Measurements from ENCODE around the gene FAM117B. TPM values are rescaled to one million over a fixed set of nuclear protein-coding genes. Genes with fewer than 3 reads are reported as not detected.
"Not testable (repeated sequence)": the region's sequence is repeated elsewhere in the genome, so short reads cannot be mapped to it uniquely, and the experiment has no call there.

The FAM117B gene
- total RNA-seq, 8 experiments from 2014 or later: 1.7 to 22.0 (median 14.2) TPM

DNA sequence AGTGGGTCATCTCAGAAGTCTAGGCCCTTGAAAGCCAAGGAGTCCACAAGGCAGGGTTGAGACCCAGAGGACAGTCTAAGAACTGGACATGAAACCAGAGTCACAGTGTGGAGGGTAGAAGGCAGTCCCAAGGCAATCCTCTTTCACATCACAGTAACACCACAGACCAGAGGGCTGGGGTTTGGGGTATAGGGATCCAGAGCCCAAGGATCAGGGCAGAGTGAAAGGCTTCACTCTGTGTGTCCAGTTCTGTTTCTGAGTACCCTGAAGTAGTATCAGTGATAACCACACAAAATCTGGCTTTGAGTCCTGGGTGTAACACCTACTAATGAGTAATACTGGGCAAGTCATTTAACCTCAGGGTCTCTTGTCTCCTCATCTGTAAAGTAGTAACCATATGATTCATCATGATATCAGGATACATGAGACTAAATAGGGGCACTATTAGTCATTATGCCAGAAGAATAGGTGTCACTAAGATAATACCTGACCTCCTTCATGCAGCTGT is 145.8 kb downstream of the FAM117B start:
- H3K4me1 ChIP-seq (replicated peaks in 1 of 2): no peaks in the 10 kb centered on the region
- in situ Hi-C loops (cut with MboI; ENCODE audit: low pct_unique_long_range_greater_than_20kb in 2 of 9, low sequenced_read_pairs in 9 of 9, unreplicated experiment in 9 of 9): no loop called here
- ATAC-seq (replicated peaks in 6 of 8): peak in 3 of 8 experiments; percentile 37 to 94 (median 90)
- H3K4me3 ChIP-seq: no peak overlapping the region
- H3K27ac ChIP-seq: no peak overlapping the region

DNA sequence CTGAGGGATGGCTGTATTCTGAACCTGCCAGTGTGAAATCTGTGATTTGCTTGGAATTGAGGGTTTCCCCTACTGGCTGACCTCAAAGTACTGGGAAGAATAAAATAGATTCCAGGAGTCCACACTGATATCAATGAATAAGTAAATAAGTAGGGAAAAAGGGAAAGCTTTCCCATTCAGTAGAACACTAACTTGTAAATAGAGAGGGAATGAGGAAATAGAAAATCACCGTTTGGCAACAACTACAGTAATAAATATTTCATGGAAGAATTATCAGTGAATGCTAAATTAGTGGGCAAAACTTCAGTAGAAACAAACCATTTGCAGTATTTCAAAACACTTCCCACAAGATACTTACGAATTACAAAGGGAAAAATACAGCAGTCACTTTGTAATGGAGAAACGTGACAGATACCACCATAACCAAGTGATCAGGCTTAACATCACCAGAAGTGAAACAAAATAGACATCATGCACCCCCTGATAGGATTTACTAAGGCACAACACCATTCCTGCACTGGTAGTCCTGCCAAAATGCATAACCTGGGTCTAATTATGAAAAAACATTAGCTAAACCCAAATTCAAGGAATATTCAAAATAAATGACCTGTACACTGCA is 148.3 kb downstream of the FAM117B start:
- Histone ChIP-seq H3K4me1 (replicated peaks in 1 of 2) (no peaks in the 10 kb centered on the region), H3K4me3 (no peak overlapping the region), H3K27ac (no peak overlapping the region)
- WGBS, 10 experiments: 0 to 93% (median 82%) methylated on average over 2 to 3 of the region's 3 CpGs
- peak in 2 of 8 experiments; percentile 5 to 20 for ATAC-seq (replicated peaks in 6 of 8)
- in situ Hi-C loops (cut with MboI; ENCODE audit: low pct_unique_long_range_greater_than_20kb in 2 of 9, low sequenced_read_pairs in 9 of 9, unreplicated experiment in 9 of 9): no loop called here

- H3K4me3 ChIP-seq: no peak overlapping the region
- WGBS, 10 experiments: 80 to 100% (median 93%) methylated on average over 1 to 2 of the region's 2 CpGs; no CpG with 5 or more reads in 4 of the 10 experiments
- H3K4me1 ChIP-seq (replicated peaks in 1 of 2): no peaks in the 10 kb centered on the region
- in situ Hi-C loops (cut with MboI; ENCODE audit: low pct_unique_long_range_greater_than_20kb in 2 of 9, low sequenced_read_pairs in 9 of 9, unreplicated experiment in 9 of 9): no loop called here
- ATAC-seq (replicated peaks in 6 of 8): no peak
- H3K27ac ChIP-seq: no peak overlapping the region
Measured at GRCh38 chr2:202786842-202787241, 152.1 kb downstream of the FAM117B start.

GRCh38 chr2:202790676-202791075 is 155.9 kb downstream of the FAM117B start:
- WGBS, 10 experiments: 71 to 100% (median 88%) methylated on average over 1 to 2 of the region's 2 CpGs; no CpG with 5 or more reads in 3 of the 10 experiments
- H3K27ac ChIP-seq: no peak overlapping the region

GRCh38 chr2:202797944-202798343 is 163.2 kb downstream of the FAM117B start:
- in situ Hi-C loops (cut with MboI; ENCODE audit: low pct_unique_long_range_greater_than_20kb in 2 of 9, low sequenced_read_pairs in 9 of 9, unreplicated experiment in 9 of 9): no loop called here
- ATAC-seq (replicated peaks in 6 of 8): no peak
- Histone ChIP-seq H3K4me1 (replicated peaks in 1 of 2) (no peaks in the 10 kb centered on the region), H3K27ac (no peak overlapping the region), H3K4me3 (no peak overlapping the region)

More at GRCh38 chr2:202790676-202791075, 155.9 kb downstream of the FAM117B start:
- H3K4me1 ChIP-seq (replicated peaks in 1 of 2): no peaks in the 10 kb centered on the region
- H3K4me3 ChIP-seq: no peak overlapping the region
- ATAC-seq (replicated peaks in 6 of 8): no peak
- in situ Hi-C loops (cut with MboI; ENCODE audit: low pct_unique_long_range_greater_than_20kb in 2 of 9, low sequenced_read_pairs in 9 of 9, unreplicated experiment in 9 of 9): no loop called here

GRCh38 chr2:202805911-202806310 is 171.1 kb downstream of the FAM117B start:
- 33 to 96% (median 61%) methylated on average over 1 to 9 of the region's 9 CpGs for WGBS, 10 experiments
- peak in 2 of 8 experiments; percentile 28 to 29 for ATAC-seq (replicated peaks in 6 of 8)
- not testable (repeated sequence) for H3K4me1 ChIP-seq (replicated peaks in 1 of 2); H3K4me3 ChIP-seq; H3K27ac ChIP-seq
- in situ Hi-C loops (cut with MboI; ENCODE audit: low pct_unique_long_range_greater_than_20kb in 2 of 9, low sequenced_read_pairs in 9 of 9, unreplicated experiment in 9 of 9): loop anchor here in 1 of 9 experiments (25.0 kb wide), 1 partner anchor 219 kb away; no protein-coding TSS in a partner anchor

DNA sequence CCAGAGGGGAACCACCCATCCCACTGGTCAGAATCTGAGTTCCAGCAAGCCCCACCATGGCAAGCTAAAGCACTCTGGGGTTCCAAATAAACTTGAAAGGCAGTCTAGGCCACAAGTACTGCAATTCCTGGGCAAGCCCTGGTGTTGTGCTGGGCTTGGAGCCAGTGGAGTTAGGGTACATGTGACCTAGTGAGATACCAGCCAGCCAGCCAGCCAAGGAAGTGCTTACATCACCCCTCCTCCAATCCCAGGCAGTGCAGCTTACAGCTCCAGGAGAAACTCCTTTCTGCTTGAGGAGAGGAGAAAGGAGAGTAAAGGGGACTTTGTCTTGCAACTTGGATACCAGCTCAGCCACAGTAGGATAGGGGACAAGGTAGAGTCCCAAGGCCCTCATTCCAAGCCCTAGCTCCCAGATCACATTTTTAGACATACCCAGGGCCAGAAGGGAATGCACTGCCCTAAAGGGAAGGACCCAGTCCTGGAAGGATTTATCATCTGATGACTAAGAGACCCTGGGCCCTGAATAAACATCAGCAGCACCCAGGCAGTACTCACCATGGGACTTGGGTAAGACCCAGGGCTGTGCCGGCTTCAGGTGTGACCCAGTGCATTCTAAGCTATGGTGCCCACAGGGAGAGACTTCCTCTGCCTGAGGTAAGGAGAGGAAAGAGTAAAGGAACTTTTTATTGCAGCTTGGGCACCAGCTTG is 172.8 kb downstream of the FAM117B start:
- peak in 5 of 8 experiments; percentile 33 to 88 (median 57) for ATAC-seq (replicated peaks in 6 of 8)
- not testable (repeated sequence) for H3K4me3 ChIP-seq; H3K27ac ChIP-seq; H3K4me1 ChIP-seq (replicated peaks in 1 of 2)
- in situ Hi-C loops (cut with MboI; ENCODE audit: low pct_unique_long_range_greater_than_20kb in 2 of 9, low sequenced_read_pairs in 9 of 9, unreplicated experiment in 9 of 9): loop anchor here in 1 of 9 experiments (25.0 kb wide), 1 partner anchor 220 kb away; no protein-coding TSS in a partner anchor
- 100% methylated on average over 1 of the region's 1 CpG; no CpG with 5 or more reads in 9 of the 10 experiments for WGBS, 10 experiments

- in situ Hi-C loops (cut with MboI; ENCODE audit: low pct_unique_long_range_greater_than_20kb in 2 of 9, low sequenced_read_pairs in 9 of 9, unreplicated experiment in 9 of 9): loop anchor here in 1 of 9 experiments (25.0 kb wide), 1 partner anchor 221 kb away; no protein-coding TSS in a partner anchor
- no peak for ATAC-seq (replicated peaks in 6 of 8)
- WGBS, 10 experiments: 60 to 100% (median 88%) methylated on average over 1 to 3 of the region's 3 CpGs; no CpG with 5 or more reads in 2 of the 10 experiments
- Histone ChIP-seq H3K27ac (no peak overlapping the region), H3K4me3 (no peak overlapping the region), H3K4me1 (replicated peaks in 1 of 2) (no peaks in the 10 kb centered on the region)
Measured at GRCh38 chr2:202808754-202809153, 174.0 kb downstream of the FAM117B start.

GRCh38 chr2:202813387-202813786 is 178.6 kb downstream of the FAM117B start:
- Histone ChIP-seq H3K4me3 (no peak overlapping the region), H3K27ac (no peak overlapping the region), H3K4me1 (replicated peaks in 1 of 2) (no peaks in the 10 kb centered on the region)
- in situ Hi-C loops (cut with MboI; ENCODE audit: low pct_unique_long_range_greater_than_20kb in 2 of 9, low sequenced_read_pairs in 9 of 9, unreplicated experiment in 9 of 9): loop anchor here in 1 of 9 experiments (25.0 kb wide), 1 partner anchor 226 kb away; no protein-coding TSS in a partner anchor
- no peak for ATAC-seq (replicated peaks in 6 of 8)
- 40 to 100% (median 88%) methylated on average over 1 to 3 of the region's 3 CpGs; no CpG with 5 or more reads in 1 of the 10 experiments for WGBS, 10 experiments

- in situ Hi-C loops (cut with MboI; ENCODE audit: low pct_unique_long_range_greater_than_20kb in 2 of 9, low sequenced_read_pairs in 9 of 9, unreplicated experiment in 9 of 9): loop anchor here in 1 of 9 experiments (25.0 kb wide), 1 partner anchor 227 kb away; no protein-coding TSS in a partner anchor
- Histone ChIP-seq H3K4me3 (no peak overlapping the region), H3K27ac (no peak overlapping the region), H3K4me1 (replicated peaks in 1 of 2) (no peaks in the 10 kb centered on the region)
- ATAC-seq (replicated peaks in 6 of 8): no peak
- 20 to 100% (median 88%) methylated on average over 1 of the region's 1 CpG; no CpG with 5 or more reads in 4 of the 10 experiments for WGBS, 10 experiments
Measured at GRCh38 chr2:202814226-202814625, 179.5 kb downstream of the FAM117B start.

- WGBS, 10 experiments: 0 to 100% (median 80%) methylated on average over 2 to 4 of the region's 4 CpGs; no CpG with 5 or more reads in 1 of the 10 experiments
- Histone ChIP-seq H3K4me1 (replicated peaks in 1 of 2) (no peaks in the 10 kb centered on the region), H3K4me3 (no peak overlapping the region), H3K27ac (no peak overlapping the region)
- peak in 3 of 8 experiments; percentile 29 to 63 (median 45) for ATAC-seq (replicated peaks in 6 of 8)
- in situ Hi-C loops (cut with MboI; ENCODE audit: low pct_unique_long_range_greater_than_20kb in 2 of 9, low sequenced_read_pairs in 9 of 9, unreplicated experiment in 9 of 9): loop anchor here in 1 of 9 experiments (25.0 kb wide), 1 partner anchor 228 kb away; no protein-coding TSS in a partner anchor
Measured at GRCh38 chr2:202815548-202816360, 181.0 kb downstream of the FAM117B start.

GRCh38 chr2:202817771-202818170 is 183.0 kb downstream of the FAM117B start:
- no peaks in the 10 kb centered on the region for H3K4me1 ChIP-seq (replicated peaks in 1 of 2)
- H3K4me3 ChIP-seq: no peak overlapping the region
- in situ Hi-C loops (cut with MboI; ENCODE audit: low pct_unique_long_range_greater_than_20kb in 2 of 9, low sequenced_read_pairs in 9 of 9, unreplicated experiment in 9 of 9): loop anchor here in 1 of 9 experiments (25.0 kb wide), 1 partner anchor 230 kb away; no protein-coding TSS in a partner anchor
- no peak overlapping the region for H3K27ac ChIP-seq
- no peak for ATAC-seq (replicated peaks in 6 of 8)
- 43 to 100% (median 87%) methylated on average over 1 of the region's 1 CpG; no CpG with 5 or more reads in 2 of the 10 experiments for WGBS, 10 experiments

Data from motor neuron (in vitro differentiated cells).